ENCODE data around the gene POLR1B.

GRCh38 chr2:112588611-112589045 lies 46.4 kb downstream of the POLR1B start:
- TF ChIP-seq CTCF (conservative IDR thresholded peaks at IDR 0.05): no peak
- no peak for TF ChIP-seq EZH2 (IDR thresholded peaks at IDR 0.05; ENCODE audit: low read depth)

Measured in PC-9 (cell line).